CD4-positive, alpha-beta memory T cell (primary cell): Measurements from ENCODE around the gene DNM3. TPM values are rescaled to one million over a fixed set of nuclear protein-coding genes. Genes with fewer than 3 reads are reported as not detected.

ENCODE experiments used
- CTCF ChIA-PET: fragments of 350-600 bp; sonication (Branson Sonifier 250); formaldehyde crosslinking; loops from one replicate; lab custom pipeline; 2021; ENCODE audit warnings: inconsistent platforms; ENCODE audit not compliant: partially characterized antibody; lab: Charles Lee
- POLR2A ChIA-PET: fragments of 350-600 bp; sonication (Branson Sonifier 250); formaldehyde crosslinking; loops from one replicate; lab custom pipeline; 2021; ENCODE audit not compliant: partially characterized antibody; lab: Charles Lee
- DNase-seq, 5 donors: peaks; one replicate each; pipeline versions ENCODE4 v3.0.0 to v3.0.0-alpha.2; 2020 to 2022; ENCODE audit warnings: mixed read lengths in 1 of 5
- H3K27ac ChIP-seq: one replicate; pipeline ENCODE4 v1.7.0; 2013; ENCODE audit warnings: low read depth, low read length
- H3K27me3 ChIP-seq: 2 replicates; pipeline ENCODE4 v1.7.0; 2013; ENCODE audit warnings: mild to moderate bottlenecking, low read length, moderate library complexity; ENCODE audit not compliant: insufficient read depth
- H3K36me3 ChIP-seq: 2 replicates; pipeline ENCODE4 v1.7.0; 2013; ENCODE audit warnings: mild to moderate bottlenecking, low read length, moderate library complexity; ENCODE audit not compliant: insufficient read depth
- H3K4me1 ChIP-seq: 2 replicates; pipeline ENCODE4 v1.7.0; 2013; ENCODE audit warnings: mild to moderate bottlenecking, low read length, moderate library complexity; ENCODE audit not compliant: insufficient read depth
- H3K4me3 ChIP-seq, 2 donors: one replicate each; pipeline ENCODE4 v1.7.0; 2013; ENCODE audit warnings: low read length in 2 of 2, mild to moderate bottlenecking in 1 of 2
- H3K9me3 ChIP-seq, 2 donors: one replicate each; pipeline ENCODE4 v1.7.0; 2013; ENCODE audit warnings: low read length in 2 of 2, control low read depth in 1 of 2; ENCODE audit not compliant: control insufficient read depth in 1 of 2
- H3K27ac Mint-ChIP-seq, 7 donors: one replicate each; pipeline ENCODE4 v1.8.0; 2020 to 2021; ENCODE audit warnings: mixed read lengths in 7 of 7, mild to moderate bottlenecking in 6 of 7, inconsistent platforms in 3 of 7, moderate library complexity in 3 of 7
- H3K27me3 Mint-ChIP-seq, 2 donors: one replicate each; pipeline ENCODE4 v1.8.0; 2020 to 2021; ENCODE audit warnings: mixed read lengths in 2 of 2
- H3K36me3 Mint-ChIP-seq, 2 donors: one replicate each; pipeline ENCODE4 v1.8.0; 2020 to 2021; ENCODE audit warnings: mixed read lengths in 2 of 2, inconsistent platforms in 1 of 2, mild to moderate bottlenecking in 1 of 2
- H3K4me1 Mint-ChIP-seq, 4 donors: one replicate each; pipeline ENCODE4 v1.8.0; 2020 to 2021; ENCODE audit warnings: mixed read lengths in 4 of 4, mild to moderate bottlenecking in 1 of 4
- H3K4me3 Mint-ChIP-seq, 8 donors: one replicate each; pipeline ENCODE4 v1.8.0; 2020 to 2021; ENCODE audit warnings: mixed read lengths in 8 of 8, mild to moderate bottlenecking in 7 of 8, moderate library complexity in 6 of 8, inconsistent platforms in 3 of 8
- H3K9me3 Mint-ChIP-seq, 8 donors: one replicate each; pipeline ENCODE4 v1.8.0; 2020 to 2021; ENCODE audit warnings: mixed read lengths in 8 of 8, mild to moderate bottlenecking in 5 of 8, inconsistent platforms in 3 of 8, moderate library complexity in 1 of 8
- intact Hi-C: fragments of 100-400 bp; cut with micrococcal nuclease; formaldehyde crosslinking; loops from one replicate; pipeline ENCODE4 v1.15.1; 2023
- polyA plus RNA-seq, 2 donors: library from polyadenylated mRNA; unstranded; fragments of 300-500 nt; fragmentation: Illumina TruSeq; gene quantifications; one replicate each; pipeline ENCODE4 v1.2.3, GENCODE V29; 2021
- total RNA-seq, 2 experiments: library from RNA; stranded (reverse); gene quantifications; one replicate each; pipeline ENCODE4 v1.2.3, GENCODE V29; 2021

The DNM3 gene
- total and polyA plus RNA-seq, 4 experiments from 2014 or later, result 0.37 to 2.7 (median 1.4) TPM

- no peaks in the 10 kb centered on the region for H3K36me3 ChIP-seq
- no peak overlapping the region for H3K27ac ChIP-seq
- no peak overlapping the region for H3K4me3 ChIP-seq
- Mint-ChIP-seq H3K36me3 (peaks cover 5 to 24% of the 10 kb centered on the region in 2 donors), H3K27me3 (no peaks in the 10 kb centered on the region), H3K9me3 (peaks cover 0 to 2% (median 0%) of the 10 kb centered on the region in 8 donors), H3K4me3 (no peak overlapping the region), H3K27ac (no peak overlapping the region), H3K4me1 (no peaks in the 10 kb centered on the region)
- no peaks in the 10 kb centered on the region for H3K4me1 ChIP-seq
- DNase-seq, result no peak
- no peaks in the 10 kb centered on the region for H3K27me3 ChIP-seq
- POLR2A ChIA-PET, result no interaction called here
- no peaks in the 10 kb centered on the region for H3K9me3 ChIP-seq
- intact Hi-C loops, result no loop called here
- CTCF ChIA-PET, result interaction anchor here (1.0 to 1.8 kb wide), 2 partner anchors 12 to 37 kb away, joined by 3 to 8 read pairs; no protein-coding TSS in a partner anchor
Measured at GRCh38 chr1:172411791-172412338, 570.6 kb downstream of the DNM3 start.

GRCh38 chr1:172414331-172414730 is 573.0 kb downstream of the DNM3 start:
- Histone ChIP-seq H3K4me3 (no peak overlapping the region), H3K9me3 (no peaks in the 10 kb centered on the region), H3K4me1 (no peaks in the 10 kb centered on the region), H3K27me3 (no peaks in the 10 kb centered on the region), H3K36me3 (no peaks in the 10 kb centered on the region), H3K27ac (no peak overlapping the region)
- Mint-ChIP-seq H3K27ac (no peak overlapping the region), H3K27me3 (no peaks in the 10 kb centered on the region), H3K4me3 (no peak overlapping the region), H3K9me3 (peaks cover 0 to 2% (median 0%) of the 10 kb centered on the region in 8 donors), H3K4me1 (no peaks in the 10 kb centered on the region), H3K36me3 (peaks cover 5 to 29% of the 10 kb centered on the region in 2 donors)
- POLR2A ChIA-PET, result no interaction called here
- intact Hi-C loops, result no loop called here
- DNase-seq, result no peak
- CTCF ChIA-PET, result no interaction called here

DNA sequence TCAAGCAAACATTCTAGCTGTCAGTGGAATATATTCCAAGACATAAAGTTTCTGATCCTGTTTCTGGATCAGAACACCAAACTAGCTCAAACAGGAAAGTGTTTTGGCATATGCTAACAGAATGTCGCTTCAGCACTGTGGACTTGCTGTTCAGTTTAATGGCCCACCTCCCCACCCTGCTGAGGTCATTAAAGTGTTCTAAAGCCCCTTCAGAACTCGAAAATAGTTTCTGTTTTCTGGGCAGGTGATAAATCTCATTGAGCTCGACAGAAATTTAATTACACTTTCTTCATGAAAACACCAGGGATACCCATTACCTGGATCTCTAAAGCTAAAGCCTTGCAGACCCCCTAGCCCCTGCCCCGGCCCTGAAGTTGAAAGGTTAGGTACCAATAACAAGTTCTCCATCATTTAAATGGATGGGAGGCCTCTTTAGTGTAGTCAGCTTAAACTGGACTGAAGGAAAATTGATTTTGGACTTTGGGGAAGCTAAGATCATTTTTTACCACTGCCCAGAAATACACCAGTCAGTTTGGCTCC is 575.3 kb downstream of the DNM3 start:
- Histone ChIP-seq H3K4me1 (no peaks in the 10 kb centered on the region), H3K27ac (no peak overlapping the region), H3K9me3 (no peaks in the 10 kb centered on the region), H3K4me3 (no peak overlapping the region), H3K27me3 (no peaks in the 10 kb centered on the region), H3K36me3 (no peaks in the 10 kb centered on the region)
- no peaks in the 10 kb centered on the region for H3K27me3 Mint-ChIP-seq
- H3K4me1 Mint-ChIP-seq, result peaks cover 0 to 3% (median 0%) of the 10 kb centered on the region in 4 donors
- peaks cover 0 to 2% (median 0%) of the 10 kb centered on the region in 8 donors for H3K9me3 Mint-ChIP-seq
- H3K27ac Mint-ChIP-seq, result peak overlapping the region in 1 of 7 donors; percentile 23
- POLR2A ChIA-PET, result interaction anchor here (0.9 kb wide), 1 partner anchor 10 kb away, joined by 3 read pairs; no protein-coding TSS in a partner anchor
- H3K36me3 Mint-ChIP-seq, result peaks cover 5 to 32% of the 10 kb centered on the region in 2 donors
- no peak overlapping the region for H3K4me3 Mint-ChIP-seq
- intact Hi-C loops, result no loop called here
- CTCF ChIA-PET, result interaction anchor here (0.7 to 1.6 kb wide), 7 partner anchors 8 to 414 kb away, joined by 3 to 5 read pairs (median 3); no protein-coding TSS in a partner anchor
- no peak for DNase-seq

DNA sequence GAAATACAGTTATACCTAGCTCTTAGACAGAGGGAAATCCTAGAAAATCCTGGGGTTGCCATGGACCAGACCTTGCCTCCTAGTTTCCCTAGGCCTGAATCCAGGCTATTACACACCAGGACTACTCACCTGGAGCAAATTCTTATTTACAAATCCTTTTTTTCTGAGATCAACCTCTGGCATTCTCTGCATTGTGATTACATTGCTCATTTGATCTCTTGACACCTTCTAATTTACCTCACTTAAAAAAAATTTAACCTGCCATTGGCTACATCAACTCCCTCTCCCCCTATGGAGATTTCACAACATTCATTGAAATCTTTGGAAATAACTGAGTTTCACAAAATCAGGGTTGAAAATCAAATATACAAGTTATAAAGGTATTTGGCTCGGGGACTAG is 576.3 kb downstream of the DNM3 start:
- Histone ChIP-seq H3K4me1 (no peaks in the 10 kb centered on the region), H3K36me3 (no peaks in the 10 kb centered on the region), H3K4me3 (no peak overlapping the region), H3K27me3 (no peaks in the 10 kb centered on the region), H3K9me3 (no peaks in the 10 kb centered on the region), H3K27ac (no peak overlapping the region)
- Mint-ChIP-seq H3K27me3 (no peaks in the 10 kb centered on the region), H3K9me3 (peaks cover 0 to 2% (median 0%) of the 10 kb centered on the region in 8 donors), H3K4me3 (no peak overlapping the region), H3K4me1 (peaks cover 0 to 3% (median 0%) of the 10 kb centered on the region in 4 donors), H3K27ac (no peak overlapping the region), H3K36me3 (peaks cover 5 to 25% of the 10 kb centered on the region in 2 donors)
- intact Hi-C loops, result no loop called here
- ChIA-PET CTCF (interaction anchor here (0.9 to 1.5 kb wide), 4 partner anchors 12 to 415 kb away, joined by 3 to 4 read pairs (median 3); no protein-coding TSS in a partner anchor), POLR2A (no interaction called here)
- no peak for DNase-seq

DNA sequence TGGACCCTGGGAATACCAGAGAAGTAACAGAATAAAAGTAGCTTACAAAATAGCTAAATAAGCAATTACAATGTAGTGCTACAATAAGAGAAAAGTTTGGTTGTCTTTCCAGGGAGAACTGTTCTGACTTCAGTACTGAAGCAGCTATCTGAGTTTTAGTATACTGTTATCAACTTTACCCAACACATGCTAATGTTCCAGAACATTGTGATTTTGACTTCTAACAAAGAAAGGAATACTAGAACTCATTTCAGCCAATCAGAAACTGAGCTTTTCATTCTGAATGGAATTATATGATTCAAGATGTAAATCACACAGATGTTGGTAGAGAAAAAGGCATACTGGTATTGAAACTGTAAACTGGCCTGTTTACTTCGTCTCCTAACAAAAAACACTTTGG is 579.1 kb downstream of the DNM3 start, which contains the start of gene C1orf105:
Gene C1orf105, plus strand, starts transcription at position 301 of the 400 bp plus-strand sequence. CDS start 201 bp downstream, outside the sequence.
- no peak for DNase-seq
- no peaks in the 10 kb centered on the region for H3K9me3 ChIP-seq
- Mint-ChIP-seq H3K4me1 (peaks cover 0 to 3% (median under 1%) of the 10 kb centered on the region in 4 donors), H3K9me3 (peaks cover 0 to 2% (median 0%) of the 10 kb centered on the region in 8 donors), H3K36me3 (peaks cover 0 to 13% of the 10 kb centered on the region in 2 donors), H3K27me3 (no peaks in the 10 kb centered on the region), H3K4me3 (no peak within 1 kb of the TSS), H3K27ac (peak within 1 kb of the TSS in 3 of 7 donors; percentile 10 to 53 (median 26))
- POLR2A ChIA-PET, result no interaction called here
- H3K27ac ChIP-seq, result no peak within 1 kb of the TSS
- H3K27me3 ChIP-seq, result no peaks in the 10 kb centered on the region
- H3K4me3 ChIP-seq, result no peak within 1 kb of the TSS
- CTCF ChIA-PET, result no interaction called here
- H3K36me3 ChIP-seq, result no peaks in the 10 kb centered on the region
- no peaks in the 10 kb centered on the region for H3K4me1 ChIP-seq
- intact Hi-C loops, result loop anchor here (10.0 kb wide), 1 partner anchor 776 kb away; no protein-coding TSS in a partner anchor

DNA sequence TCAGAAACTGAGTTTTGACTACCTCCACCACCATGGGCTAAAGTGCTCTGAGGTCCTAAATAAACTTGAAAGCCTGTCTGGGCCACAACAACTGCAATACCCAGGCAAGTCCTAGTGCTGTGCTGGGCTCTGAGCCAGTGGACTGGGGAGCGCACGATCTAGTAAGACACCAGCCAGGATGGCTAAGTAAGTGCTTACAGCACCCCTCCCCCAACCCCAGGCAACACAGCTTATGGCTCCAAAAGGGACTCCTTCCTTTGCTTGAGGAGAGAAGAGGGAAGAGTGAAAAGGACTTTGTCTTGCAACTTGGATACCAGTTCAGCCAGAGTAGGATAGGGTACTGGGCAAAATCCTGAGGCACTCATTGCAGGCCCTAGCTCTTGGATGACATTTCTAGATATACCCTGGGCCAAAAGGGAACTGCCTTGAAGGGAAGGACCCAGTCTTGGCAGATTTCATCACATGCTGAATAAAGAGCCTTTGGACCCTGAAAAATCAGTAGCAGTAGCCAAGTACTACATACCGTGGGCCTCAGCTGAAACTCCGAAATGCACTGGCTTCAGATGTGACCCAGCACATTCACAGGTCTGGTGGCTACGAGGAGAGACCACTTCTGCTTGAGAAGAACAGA is 580.8 kb downstream of the DNM3 start:
- Histone ChIP-seq H3K27ac (no peak overlapping the region), H3K4me1 (peaks cover 10% of the 10 kb centered on the region), H3K27me3 (no peaks in the 10 kb centered on the region), H3K4me3 (no peak overlapping the region), H3K36me3 (no peaks in the 10 kb centered on the region), H3K9me3 (no peaks in the 10 kb centered on the region)
- Mint-ChIP-seq H3K9me3 (peaks cover 0 to 2% (median 0%) of the 10 kb centered on the region in 8 donors), H3K27ac (no peak overlapping the region), H3K27me3 (no peaks in the 10 kb centered on the region), H3K4me3 (no peak overlapping the region), H3K36me3 (peaks cover 0 to 7% of the 10 kb centered on the region in 2 donors), H3K4me1 (peaks cover 0 to 3% (median under 1%) of the 10 kb centered on the region in 4 donors)
- intact Hi-C loops, result loop anchor here (10.0 kb wide), 1 partner anchor 777 kb away; no protein-coding TSS in a partner anchor
- no peak for DNase-seq
- ChIA-PET POLR2A (no interaction called here), CTCF (no interaction called here)

DNA sequence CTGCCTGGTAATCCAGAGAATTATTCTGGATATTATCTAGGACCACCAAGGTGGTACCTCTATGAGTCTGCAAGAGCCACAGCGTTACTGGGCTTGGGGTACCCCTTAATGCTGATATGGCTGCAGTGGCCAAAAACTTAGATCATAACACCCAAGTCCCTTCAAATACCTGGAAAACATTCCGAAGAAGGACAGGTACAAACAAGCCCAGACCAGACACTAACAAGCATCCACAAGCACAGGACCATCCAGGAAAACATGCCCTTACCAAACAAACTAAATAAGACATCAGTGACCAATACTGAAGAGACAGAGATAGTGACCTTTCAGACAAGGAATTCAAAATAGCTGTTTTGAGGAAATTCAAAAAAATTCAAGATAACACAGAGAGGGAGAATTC is 582.0 kb downstream of the DNM3 start:
- ChIA-PET CTCF (interaction anchor here (0.8 to 0.9 kb wide), 2 partner anchors 20 to 421 kb away, joined by 3 read pairs; no protein-coding TSS in a partner anchor), POLR2A (no interaction called here)
- H3K36me3 Mint-ChIP-seq, result peaks cover 0 to 4% of the 10 kb centered on the region in 2 donors
- Histone ChIP-seq H3K4me1 (peaks cover 22% of the 10 kb centered on the region), H3K27me3 (no peaks in the 10 kb centered on the region), H3K4me3 (no peak overlapping the region), H3K27ac (no peak overlapping the region), H3K36me3 (no peaks in the 10 kb centered on the region), H3K9me3 (no peaks in the 10 kb centered on the region)
- no peak overlapping the region for H3K4me3 Mint-ChIP-seq
- DNase-seq, result no peak
- H3K9me3 Mint-ChIP-seq, result peaks cover 0 to 2% (median 0%) of the 10 kb centered on the region in 8 donors
- no peaks in the 10 kb centered on the region for H3K27me3 Mint-ChIP-seq
- peaks cover 0 to 3% (median under 1%) of the 10 kb centered on the region in 4 donors for H3K4me1 Mint-ChIP-seq
- no peak overlapping the region for H3K27ac Mint-ChIP-seq
- intact Hi-C loops, result loop anchor here (10.0 kb wide), 1 partner anchor 779 kb away; no protein-coding TSS in a partner anchor
